Measurements from ENCODE around the gene KNOP1. TPM values are rescaled to one million over a fixed set of nuclear protein-coding genes. Genes with fewer than 3 reads are reported as not detected.

Gene KNOP1
- total RNA-seq, 1 donor from 2014 or later = 46.5 TPM

GRCh38 chr16:19691161-19691711, 26.8 kb downstream of the KNOP1 start:
- peaks cover 6% of the 10 kb centered on the region for H3K4me1 Mint-ChIP-seq
- no peaks in the 10 kb centered on the region for H3K27me3 Mint-ChIP-seq (ENCODE audit: low read depth)
- no peak for TF ChIP-seq CTCF (IDR thresholded peaks at IDR 0.05; ENCODE audit: unreplicated experiment)

GRCh38 chr16:19690196-19690595, 27.8 kb downstream of the KNOP1 start:
- no peak for TF ChIP-seq CTCF (IDR thresholded peaks at IDR 0.05; ENCODE audit: unreplicated experiment)
- Mint-ChIP-seq H3K9me3 (peaks cover 6% of the 10 kb centered on the region), H3K27me3 (ENCODE audit: low read depth) (no peaks in the 10 kb centered on the region), H3K4me3 (no peak overlapping the region), H3K36me3 (peaks cover 45% of the 10 kb centered on the region), H3K4me1 (peaks cover 3% of the 10 kb centered on the region), H3K27ac (no peak overlapping the region)
- no peak for DNase-seq (ENCODE audit: low spot score in 2 of 2, unreplicated experiment in 2 of 2)

More at GRCh38 chr16:19691161-19691711, 26.8 kb downstream of the KNOP1 start:
- DNase-seq (ENCODE audit: low spot score in 2 of 2, unreplicated experiment in 2 of 2) = no peak
- Mint-ChIP-seq H3K4me3 (no peak overlapping the region), H3K9me3 (no peaks in the 10 kb centered on the region), H3K36me3 (peaks cover 37% of the 10 kb centered on the region), H3K27ac (no peak overlapping the region)

- no peaks in the 10 kb centered on the region for H3K27me3 Mint-ChIP-seq (ENCODE audit: low read depth)
- peaks cover 50% of the 10 kb centered on the region for H3K36me3 Mint-ChIP-seq
- H3K27ac Mint-ChIP-seq = no peak overlapping the region
- H3K4me1 Mint-ChIP-seq = peaks cover 3% of the 10 kb centered on the region
- DNase-seq (ENCODE audit: low spot score in 2 of 2, unreplicated experiment in 2 of 2) = no peak
- H3K9me3 Mint-ChIP-seq = peaks cover 11% of the 10 kb centered on the region
- no peak overlapping the region for H3K4me3 Mint-ChIP-seq
- no peak for TF ChIP-seq CTCF (IDR thresholded peaks at IDR 0.05; ENCODE audit: unreplicated experiment)
These were observed 28.7 kb downstream of the KNOP1 start for GRCh38 chr16:19689342-19689741.

- DNase-seq (ENCODE audit: low spot score in 2 of 2, unreplicated experiment in 2 of 2) = no peak
- TF ChIP-seq CTCF (IDR thresholded peaks at IDR 0.05; ENCODE audit: unreplicated experiment) = no peak
- H3K27me3 Mint-ChIP-seq (ENCODE audit: low read depth) = no peaks in the 10 kb centered on the region
- H3K9me3 Mint-ChIP-seq = peaks cover 14% of the 10 kb centered on the region
- H3K27ac Mint-ChIP-seq = peak overlapping the region; percentile 12
- peaks cover 3% of the 10 kb centered on the region for H3K4me1 Mint-ChIP-seq
- H3K4me3 Mint-ChIP-seq = no peak overlapping the region
- H3K36me3 Mint-ChIP-seq = peaks cover 54% of the 10 kb centered on the region
These were observed 29.5 kb downstream of the KNOP1 start for GRCh38 chr16:19688396-19689024.

DNA sequence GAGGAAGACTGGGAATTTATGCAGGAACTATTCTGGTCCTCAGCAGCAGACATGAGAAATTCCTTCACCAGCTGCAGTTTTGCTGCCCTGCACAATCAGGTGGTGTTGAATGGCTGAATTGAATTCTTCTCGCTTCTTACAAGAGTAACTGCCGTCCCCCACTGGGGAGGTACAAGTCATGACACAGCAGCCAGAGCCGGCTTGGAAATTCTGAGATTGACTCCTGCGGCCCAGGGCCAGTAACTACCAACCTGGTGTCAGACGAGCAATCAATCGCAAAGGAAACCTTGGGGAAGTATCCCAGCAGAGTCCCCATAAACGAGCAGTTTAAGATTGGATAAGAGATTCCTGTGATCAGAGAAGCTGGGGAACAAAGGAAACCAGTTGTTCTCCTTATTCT, 30.7 kb downstream of the KNOP1 start:
- no peak overlapping the region for H3K27ac Mint-ChIP-seq
- H3K36me3 Mint-ChIP-seq = peaks cover 57% of the 10 kb centered on the region
- no peak for TF ChIP-seq CTCF (IDR thresholded peaks at IDR 0.05; ENCODE audit: unreplicated experiment)
- no peaks in the 10 kb centered on the region for H3K27me3 Mint-ChIP-seq (ENCODE audit: low read depth)
- H3K9me3 Mint-ChIP-seq = peaks cover 18% of the 10 kb centered on the region
- DNase-seq (ENCODE audit: low spot score in 2 of 2, unreplicated experiment in 2 of 2) = no peak
- H3K4me3 Mint-ChIP-seq = no peak overlapping the region
- H3K4me1 Mint-ChIP-seq = peaks cover 3% of the 10 kb centered on the region
